HG02885 (cell line): ENCODE data around the gene ABCG1.

Source experiments
- ATAC-seq: cut with Tn5 transposase; IDR thresholded peaks from one replicate; pipeline ENCODE4 v1.9.1; 2021; ENCODE audit warnings: mild to moderate bottlenecking; ENCODE audit not compliant: unreplicated experiment, poor library complexity

ABCG1 gene

GRCh38 chr21:42214081-42214750 lies 4.7 kb upstream of the ABCG1 start:
- no peak for ATAC-seq

GRCh38 chr21:42214921-42215320 lies 4.0 kb upstream of the ABCG1 start:
- no peak for ATAC-seq

DNA sequence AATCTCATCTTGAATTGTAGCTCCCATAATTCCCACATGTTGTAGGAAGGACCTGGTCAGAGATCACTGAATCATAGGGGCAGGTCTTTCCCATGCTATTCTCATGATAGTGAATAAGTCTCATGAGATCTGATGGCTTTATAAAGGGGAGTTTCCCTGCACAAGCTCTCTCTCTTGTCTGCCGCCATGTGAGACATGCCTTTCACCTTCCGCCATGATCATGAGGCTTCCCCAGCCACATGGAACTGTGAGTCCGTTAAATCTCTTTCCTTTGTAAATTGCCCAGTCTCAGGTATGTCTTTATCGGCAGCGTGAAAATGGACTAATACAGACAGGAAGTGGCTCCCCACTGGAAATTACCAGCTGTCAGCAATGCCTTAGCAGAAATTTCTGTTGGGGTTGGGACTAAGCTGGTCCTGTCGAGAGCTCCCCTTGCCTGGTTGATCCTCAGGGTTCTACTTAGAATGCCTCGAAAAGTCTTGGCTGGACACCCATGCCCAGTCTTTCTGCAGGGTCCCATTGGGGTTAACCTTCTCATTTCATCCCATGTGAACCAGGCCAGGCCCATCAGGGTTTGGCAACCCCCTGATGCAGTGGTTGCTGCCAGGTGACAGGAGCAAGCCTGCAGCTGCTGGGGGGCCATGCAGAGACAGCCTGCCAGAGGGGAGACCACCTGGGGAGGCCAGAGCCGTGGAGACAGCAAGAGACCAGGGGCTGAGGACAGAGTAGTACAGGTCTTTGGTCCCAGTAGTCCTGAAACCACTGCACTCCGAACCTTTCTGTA lies 2.8 kb upstream of the ABCG1 start:
- ATAC-seq = no peak

- no peak for ATAC-seq
Measured at GRCh38 chr21:42216726-42217572, 2.0 kb upstream of the ABCG1 start.

DNA sequence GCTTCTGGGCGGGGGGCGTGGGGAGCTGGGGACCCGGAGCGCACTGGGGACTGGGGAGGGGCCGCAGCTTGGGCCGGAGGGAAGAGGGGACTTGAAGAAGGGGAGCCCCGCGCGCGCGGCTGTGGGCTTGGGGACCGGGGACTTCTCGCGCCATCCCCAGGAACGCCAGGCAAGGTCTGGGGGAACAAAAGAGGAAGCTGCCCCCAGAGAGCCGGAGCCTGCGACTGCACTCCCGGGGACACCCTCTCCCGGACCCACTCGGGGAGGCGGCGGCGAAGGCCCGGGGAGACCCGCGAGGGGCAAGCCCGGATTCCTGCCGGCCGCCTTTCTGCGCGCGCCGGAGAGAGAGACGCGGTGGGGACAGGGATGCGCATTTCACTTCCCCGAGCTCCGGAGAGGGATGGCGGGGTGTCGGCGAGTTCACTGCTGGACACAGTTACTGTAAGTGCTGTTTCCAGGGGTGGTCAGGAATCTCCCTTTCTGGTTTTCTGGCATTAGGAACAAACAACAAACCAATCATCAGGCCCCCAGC lies 732 bp downstream of the ABCG1 start:
- ATAC-seq = no peak

DNA sequence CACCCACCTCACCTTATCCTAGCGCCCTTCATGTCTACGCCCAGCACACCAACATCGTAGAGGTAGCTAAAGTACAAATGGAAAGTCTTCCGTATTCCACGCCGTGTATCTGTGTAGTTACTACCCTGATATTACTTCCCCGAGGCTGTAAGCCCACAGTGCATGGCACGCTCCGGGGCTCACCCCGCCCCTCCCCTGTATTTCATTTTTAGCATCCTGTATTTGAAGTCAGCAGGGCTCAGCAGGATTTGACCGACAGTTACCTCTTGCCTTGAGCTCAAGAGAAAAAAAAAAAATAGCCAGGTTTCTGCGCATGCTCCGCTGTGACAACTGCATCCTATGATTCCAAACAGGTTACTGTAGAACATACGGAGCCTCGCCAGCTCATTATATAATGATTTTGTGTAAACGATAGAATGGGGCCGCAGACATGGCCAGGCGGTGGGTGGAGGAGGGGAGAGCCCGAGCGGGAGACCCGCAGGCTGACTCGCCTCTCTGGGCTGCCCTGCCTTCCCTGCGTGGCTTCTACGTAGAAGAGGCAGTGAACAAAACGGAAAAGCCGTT lies 1.3 kb downstream of the ABCG1 start:
- ATAC-seq = no peak

- ATAC-seq = no peak
Measured at GRCh38 chr21:42221581-42222345, 2.8 kb downstream of the ABCG1 start.

DNA sequence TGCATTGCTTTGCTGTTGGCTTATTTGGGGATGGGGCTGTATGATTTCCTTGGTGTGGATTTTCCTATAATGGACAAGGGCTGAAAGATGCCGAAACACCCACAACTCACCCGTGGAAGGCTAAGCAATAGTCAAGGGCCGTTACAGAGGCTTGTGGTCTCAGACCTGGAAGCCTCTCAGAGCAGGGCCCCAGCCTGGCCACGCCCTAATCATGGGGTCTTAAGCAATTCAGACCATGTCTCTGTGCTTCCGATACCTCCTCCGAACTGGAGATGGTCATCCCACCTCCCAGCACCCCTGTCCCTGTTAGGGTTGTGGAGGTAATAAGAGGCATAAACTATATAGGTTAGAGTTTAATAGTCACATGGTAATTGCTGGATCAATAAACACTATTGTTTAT lies 3.4 kb downstream of the ABCG1 start:
- ATAC-seq = no peak

GRCh38 chr21:42222821-42223390 lies 4.0 kb downstream of the ABCG1 start:
- ATAC-seq = no peak

- no peak for ATAC-seq
Measured at GRCh38 chr21:42223826-42224575, 5.1 kb downstream of the ABCG1 start.

- no peak for ATAC-seq
Measured at GRCh38 chr21:42225042-42225441, 6.1 kb downstream of the ABCG1 start.

DNA sequence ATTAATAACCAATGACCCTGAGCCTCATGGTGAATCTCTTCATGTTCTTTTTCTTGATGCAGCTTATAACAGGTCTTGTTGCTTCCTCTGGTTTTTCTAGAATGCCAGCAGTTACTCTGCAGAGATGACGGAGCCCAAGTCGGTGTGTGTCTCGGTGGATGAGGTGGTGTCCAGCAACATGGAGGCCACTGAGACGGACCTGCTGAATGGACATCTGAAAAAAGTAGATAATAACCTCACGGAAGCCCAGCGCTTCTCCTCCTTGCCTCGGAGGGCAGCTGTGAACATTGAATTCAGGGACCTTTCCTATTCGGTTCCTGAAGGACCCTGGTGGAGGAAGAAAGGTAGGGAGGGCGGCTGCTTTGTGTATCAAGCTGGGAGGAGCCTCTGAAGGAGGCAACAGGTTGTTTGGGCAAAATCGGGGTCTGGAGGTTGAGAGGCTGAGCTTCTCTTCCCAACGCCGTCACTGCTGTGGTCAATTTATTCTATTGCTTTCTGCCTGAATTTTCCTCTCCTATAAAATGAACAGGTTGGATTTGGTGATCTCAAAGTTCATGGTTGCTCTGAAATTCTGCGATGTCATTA lies 6.7 kb downstream of the ABCG1 start:
- no peak for ATAC-seq

- ATAC-seq = no peak
Measured at GRCh38 chr21:42226626-42227025, 7.7 kb downstream of the ABCG1 start.

- ATAC-seq = peak; percentile 95
Measured at GRCh38 chr21:42227909-42228708, 9.2 kb downstream of the ABCG1 start.

DNA sequence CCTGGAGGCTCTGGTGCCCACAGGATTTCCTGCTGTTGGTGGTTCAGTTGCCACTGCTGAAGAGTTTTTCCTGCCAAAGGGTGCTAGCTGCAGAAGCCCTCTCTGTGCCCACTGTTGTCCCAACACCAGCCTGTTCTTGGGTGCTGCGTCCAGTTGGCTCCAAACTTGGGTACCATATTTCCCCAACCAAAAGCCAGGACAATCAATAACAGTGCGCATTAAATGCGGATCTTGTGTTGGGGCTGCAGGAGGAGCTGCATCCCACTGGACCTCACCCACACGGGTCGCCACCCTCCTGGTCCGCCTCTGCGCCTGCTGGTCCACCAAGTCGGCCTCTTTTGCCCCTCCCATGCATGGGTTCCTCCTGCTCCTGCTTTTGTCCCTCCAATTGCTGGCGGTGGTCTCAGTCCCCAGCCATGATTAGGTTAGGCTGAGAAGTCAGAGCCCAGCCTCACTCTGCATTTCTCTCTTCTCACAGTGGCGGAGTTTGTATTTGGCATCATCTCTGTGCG lies 9.8 kb downstream of the ABCG1 start:
- ATAC-seq = no peak

DNA sequence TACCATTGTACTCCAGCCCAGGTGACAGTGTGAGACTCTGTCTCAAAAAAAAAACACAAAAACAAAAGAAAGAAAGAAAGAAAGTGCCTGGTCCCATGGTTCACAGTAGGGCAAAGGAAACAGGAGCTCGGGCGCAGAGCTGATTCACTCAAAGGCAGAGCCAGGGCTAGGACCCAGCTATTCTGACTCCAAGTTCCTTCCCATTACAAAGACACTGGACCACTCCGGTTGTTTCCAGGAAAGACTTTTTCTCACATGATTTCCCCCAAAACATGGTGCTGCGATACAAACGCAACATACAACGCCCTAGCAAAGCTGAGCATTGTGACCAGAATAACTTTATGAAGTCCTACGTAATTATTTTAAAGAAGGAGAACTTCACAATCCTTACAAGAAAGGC lies 10.7 kb downstream of the ABCG1 start:
- ATAC-seq = no peak

DNA sequence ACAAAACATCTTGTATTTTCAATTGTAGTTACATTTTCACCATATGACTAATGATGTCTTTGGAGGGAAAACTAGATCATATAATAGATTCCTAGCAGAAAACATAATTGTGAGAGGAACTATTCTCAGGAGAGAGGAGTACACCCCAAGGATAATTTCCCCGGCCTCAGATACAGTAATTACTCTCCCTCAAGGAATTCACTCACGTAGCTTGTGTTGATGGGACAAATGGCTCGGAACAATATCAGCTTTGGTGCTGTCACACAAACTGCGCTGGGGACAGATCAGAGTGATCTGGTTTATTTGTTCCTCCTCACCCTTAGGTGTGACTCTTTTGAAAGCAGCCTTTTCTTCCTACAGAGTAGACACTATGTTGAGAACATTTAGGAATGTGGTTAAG lies 11.2 kb downstream of the ABCG1 start:
- ATAC-seq = no peak
